Type B pancreatic cell (in vitro differentiated cells): Measurements from ENCODE around the gene SLC6A3. TPM values are rescaled to one million over a fixed set of nuclear protein-coding genes. Genes with fewer than 3 reads are reported as not detected.

Experiments
- DNase-seq: peaks from one replicate; pipeline ENCODE4 v3.0.0; 2021; ENCODE audit warnings: mixed read lengths; ENCODE audit not compliant: unreplicated experiment; ENCODE audit errors: extremely low spot score
- H3K27ac Mint-ChIP-seq: 2 replicates; pipeline ENCODE4 v1.8.0; 2021; ENCODE audit warnings: mild to moderate bottlenecking, mixed read lengths
- H3K27me3 Mint-ChIP-seq: 2 replicates; pipeline ENCODE4 v1.8.0; 2021; ENCODE audit warnings: mixed read lengths
- H3K36me3 Mint-ChIP-seq: 2 replicates; pipeline ENCODE4 v1.8.0; 2021; ENCODE audit warnings: mixed read lengths
- H3K4me1 Mint-ChIP-seq: one replicate; pipeline ENCODE4 v1.8.0; 2021; ENCODE audit warnings: mixed read lengths; ENCODE audit not compliant: unreplicated experiment
- H3K4me3 Mint-ChIP-seq: 2 replicates; pipeline ENCODE4 v1.8.0; 2021; ENCODE audit warnings: mild to moderate bottlenecking, mixed read lengths
- H3K9me3 Mint-ChIP-seq: 2 replicates; pipeline ENCODE4 v1.8.0; 2021; ENCODE audit warnings: mixed read lengths
- CTCF ChIP-seq: fragments of 200-600 bp; sonication (generic); conservative IDR thresholded peaks from 2 replicates; pipeline ENCODE4 v1.5.0; 2021; ENCODE audit warnings: antibody characterized with exemption, mild to moderate bottlenecking
- total RNA-seq: library from RNA; stranded (reverse); gene quantifications from 2 replicates; pipeline ENCODE4 v1.2.1, GENCODE V29; 2021; ENCODE audit warnings: low replicate concordance

The SLC6A3 gene
- total RNA-seq, 1 donor from 2014 or later = 0.19 TPM

- Mint-ChIP-seq H3K27me3 (peaks cover 63% of the 10 kb centered on the region), H3K27ac (peak overlapping the region; percentile 4), H3K36me3 (peaks cover 4% of the 10 kb centered on the region), H3K4me1 (peaks cover 15% of the 10 kb centered on the region), H3K4me3 (peak overlapping the region; percentile 30), H3K9me3 (no peaks in the 10 kb centered on the region)
- no peak for TF ChIP-seq CTCF
- no peak for DNase-seq
Measured at GRCh38 chr5:1388383-1388967, 56.8 kb downstream of the SLC6A3 start.

DNA sequence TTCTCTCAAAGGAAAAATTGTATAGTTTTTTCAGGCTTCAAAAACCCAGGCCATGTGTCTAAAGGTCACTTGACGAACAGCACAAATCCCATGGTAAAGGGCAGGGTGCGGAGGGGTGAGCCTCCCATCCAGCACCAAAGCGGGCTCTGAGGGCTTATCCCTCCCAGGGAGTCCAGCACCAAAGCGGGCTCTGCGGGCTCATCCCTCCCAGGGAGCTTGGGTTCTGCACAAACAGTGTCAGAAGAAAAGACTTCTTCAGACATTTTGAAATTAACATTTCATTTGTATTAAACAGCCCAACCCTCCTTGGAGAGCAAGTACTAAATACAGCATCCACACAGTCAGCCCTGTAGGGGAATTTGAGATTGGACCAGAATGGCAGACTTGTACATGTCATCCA is 57.4 kb downstream of the SLC6A3 start:
- peaks cover 4% of the 10 kb centered on the region for H3K36me3 Mint-ChIP-seq
- peaks cover 63% of the 10 kb centered on the region for H3K27me3 Mint-ChIP-seq
- no peak for TF ChIP-seq CTCF
- no peaks in the 10 kb centered on the region for H3K9me3 Mint-ChIP-seq
- peak overlapping the region; percentile 45 for H3K4me3 Mint-ChIP-seq
- peaks cover 15% of the 10 kb centered on the region for H3K4me1 Mint-ChIP-seq
- no peak overlapping the region for H3K27ac Mint-ChIP-seq
- DNase-seq = no peak

- no peak for TF ChIP-seq CTCF
- no peak for DNase-seq
- Mint-ChIP-seq H3K27ac (peak overlapping the region; percentile 90), H3K4me1 (peaks cover 15% of the 10 kb centered on the region), H3K27me3 (peaks cover 67% of the 10 kb centered on the region), H3K9me3 (no peaks in the 10 kb centered on the region), H3K4me3 (peak overlapping the region; percentile 95), H3K36me3 (peaks cover 4% of the 10 kb centered on the region)
Measured at GRCh38 chr5:1387059-1387755, 58.0 kb downstream of the SLC6A3 start.

DNA sequence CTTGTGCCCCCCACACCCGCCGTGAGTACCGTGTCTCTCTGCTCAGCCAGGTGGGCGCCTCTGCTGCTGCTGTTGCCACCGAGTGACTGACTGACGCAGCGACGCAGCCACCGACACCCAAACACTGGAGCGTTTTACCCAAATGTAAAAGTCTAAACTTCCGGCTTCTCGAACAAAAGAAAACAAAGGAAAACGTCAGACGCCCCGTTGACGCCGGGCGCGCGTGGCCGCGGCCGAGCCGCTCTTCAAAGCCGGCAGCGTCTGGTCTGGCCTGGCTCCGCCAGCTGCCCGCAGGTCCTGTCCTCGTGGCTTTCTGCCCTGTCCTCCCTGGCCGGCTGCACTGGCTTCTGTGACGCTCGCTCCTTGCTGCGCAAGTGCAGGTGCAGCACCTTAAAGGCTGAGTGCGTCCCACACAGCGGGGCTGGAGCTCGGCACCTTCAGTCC is 58.9 kb downstream of the SLC6A3 start:
- peak overlapping the region; percentile 95 for H3K4me3 Mint-ChIP-seq
- peaks cover 4% of the 10 kb centered on the region for H3K36me3 Mint-ChIP-seq
- DNase-seq = peak; percentile 72
- H3K9me3 Mint-ChIP-seq = no peaks in the 10 kb centered on the region
- TF ChIP-seq CTCF = no peak
- peak overlapping the region; percentile 90 for H3K27ac Mint-ChIP-seq
- peaks cover 69% of the 10 kb centered on the region for H3K27me3 Mint-ChIP-seq
- peaks cover 19% of the 10 kb centered on the region for H3K4me1 Mint-ChIP-seq

DNA sequence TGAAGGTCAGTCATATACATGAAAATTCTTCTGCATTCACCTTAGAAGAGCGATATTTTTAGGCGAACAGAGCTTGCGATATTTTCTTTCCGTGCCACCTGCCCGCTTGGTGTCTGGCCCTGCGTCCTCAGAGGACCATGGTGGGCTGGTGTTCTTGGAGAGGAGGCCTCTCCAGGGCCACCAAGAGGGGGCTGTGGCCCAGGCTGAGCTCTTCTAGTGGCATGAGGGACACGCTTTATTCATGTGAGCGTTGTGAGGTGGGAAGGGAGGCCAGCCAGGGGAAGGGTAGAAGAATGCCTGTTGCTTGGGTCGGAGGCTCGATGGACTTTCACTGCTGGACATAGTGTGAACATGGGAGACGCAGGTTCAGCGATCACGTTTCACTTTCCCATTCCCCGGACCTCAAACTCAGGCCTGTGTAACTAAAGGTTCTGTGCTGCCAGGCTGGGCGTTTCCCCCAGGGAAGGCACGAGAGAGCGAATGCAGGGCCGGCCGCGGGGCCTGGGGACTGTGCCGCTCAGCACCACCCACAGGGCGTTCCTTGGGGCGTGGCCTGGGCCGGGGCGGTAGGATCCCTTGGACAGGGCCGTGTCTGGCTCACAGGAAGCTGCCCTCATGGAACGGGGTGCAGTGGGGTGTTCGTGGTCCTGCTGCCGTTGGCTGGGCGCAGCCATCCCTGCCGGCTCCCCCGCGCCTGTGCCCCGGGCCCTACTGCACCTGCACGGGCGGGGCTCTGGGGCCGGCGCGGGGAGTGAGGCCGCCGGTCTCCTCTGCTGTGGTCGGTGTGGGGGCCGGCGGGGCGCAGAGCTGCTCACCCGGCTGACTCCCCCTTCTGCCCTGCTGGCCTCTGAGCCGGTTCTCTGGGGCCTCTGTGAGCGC is 59.6 kb downstream of the SLC6A3 start:
- no peak for DNase-seq
- peaks cover 4% of the 10 kb centered on the region for H3K36me3 Mint-ChIP-seq
- peak overlapping the region; percentile 90 for H3K27ac Mint-ChIP-seq
- H3K27me3 Mint-ChIP-seq = peaks cover 72% of the 10 kb centered on the region
- peaks cover 19% of the 10 kb centered on the region for H3K4me1 Mint-ChIP-seq
- no peak for TF ChIP-seq CTCF
- H3K9me3 Mint-ChIP-seq = no peaks in the 10 kb centered on the region
- H3K4me3 Mint-ChIP-seq = peak overlapping the region; percentile 95
